B cell (primary cell): Measurements from ENCODE around the gene PTAR1.

Experiments used
- CTCF ChIP-seq: fragments of 200-600 bp; IDR thresholded peaks from one replicate; pipeline ENCODE4 v1.8.0; 2022; ENCODE audit warnings: antibody characterized with exemption, mild to moderate bottlenecking
- EZH2 ChIP-seq: IDR thresholded peaks from 2 replicates; pipeline ENCODE4 v1.6.1; 2012; ENCODE audit warnings: borderline replicate concordance, low read depth, mild to moderate bottlenecking, moderate library complexity, low read length; ENCODE audit not compliant: insufficient read depth, poor library complexity, severe bottlenecking

DNA sequence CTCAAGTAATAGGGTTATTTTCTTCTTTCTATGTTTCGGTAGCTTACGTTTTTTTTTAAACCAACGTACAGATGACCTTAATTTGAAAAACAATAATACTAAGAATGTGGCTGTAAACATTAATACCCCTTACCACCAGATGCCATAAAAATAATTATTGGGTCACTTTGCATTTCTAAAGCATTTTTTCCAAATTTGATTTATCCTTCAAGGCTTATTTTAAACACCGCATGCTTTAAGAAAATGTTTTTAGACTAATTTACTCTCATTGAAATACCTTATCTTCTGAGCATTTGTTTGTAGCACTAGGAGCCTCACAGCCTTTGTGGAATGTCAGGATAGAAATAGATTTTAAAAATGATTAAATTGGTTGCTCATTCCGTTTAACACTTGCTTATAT lies 81.9 kb downstream of the PTAR1 start:
- no peak for TF ChIP-seq CTCF
- no peak for TF ChIP-seq EZH2
